Activated T-helper 17 cell treated with anti-CD3 and anti-CD28 coated beads, Interleukin-2, amount 50 U/mL, for 72 hours (primary cell): Measurements from ENCODE around the gene HIGD2B. TPM values are rescaled to one million over a fixed set of nuclear protein-coding genes. Genes with fewer than 3 reads are reported as not detected.
"Not testable (repeated sequence)": the region's sequence is repeated elsewhere in the genome, so short reads cannot be mapped to it uniquely, and the experiment has no call there.

Experiments used
- ATAC-seq: fragments of 150-1000 bp; cut with Tn5 transposase; replicated peaks from 2 replicates; pipeline ENCODE4 v1.10.0; 2021; ENCODE audit warnings: mild to moderate bottlenecking, moderate library complexity
- H3K27ac Mint-ChIP-seq: one replicate; pipeline ENCODE4 v1.8.0; 2022; ENCODE audit warnings: mixed read lengths
- H3K27me3 Mint-ChIP-seq: one replicate; pipeline ENCODE4 v1.8.0; 2022; ENCODE audit warnings: mixed read lengths
- H3K36me3 Mint-ChIP-seq: one replicate; pipeline ENCODE4 v1.8.0; 2022; ENCODE audit warnings: low read depth, mild to moderate bottlenecking, mixed read lengths
- H3K4me1 Mint-ChIP-seq: one replicate; pipeline ENCODE4 v1.8.0; 2022; ENCODE audit warnings: mixed read lengths
- H3K4me3 Mint-ChIP-seq: one replicate; pipeline ENCODE4 v1.8.0; 2022; ENCODE audit warnings: mild to moderate bottlenecking, mixed read lengths
- H3K9me3 Mint-ChIP-seq: one replicate; pipeline ENCODE4 v1.8.0; 2022; ENCODE audit warnings: mixed read lengths
- total RNA-seq, 2 donors: library from RNA; stranded (reverse); gene quantifications; one replicate each; pipeline ENCODE4 v1.2.3, GENCODE V29; 2022

HIGD2B gene
- under 1 TPM; 0.22 to 0.32 TPM for total RNA-seq

DNA sequence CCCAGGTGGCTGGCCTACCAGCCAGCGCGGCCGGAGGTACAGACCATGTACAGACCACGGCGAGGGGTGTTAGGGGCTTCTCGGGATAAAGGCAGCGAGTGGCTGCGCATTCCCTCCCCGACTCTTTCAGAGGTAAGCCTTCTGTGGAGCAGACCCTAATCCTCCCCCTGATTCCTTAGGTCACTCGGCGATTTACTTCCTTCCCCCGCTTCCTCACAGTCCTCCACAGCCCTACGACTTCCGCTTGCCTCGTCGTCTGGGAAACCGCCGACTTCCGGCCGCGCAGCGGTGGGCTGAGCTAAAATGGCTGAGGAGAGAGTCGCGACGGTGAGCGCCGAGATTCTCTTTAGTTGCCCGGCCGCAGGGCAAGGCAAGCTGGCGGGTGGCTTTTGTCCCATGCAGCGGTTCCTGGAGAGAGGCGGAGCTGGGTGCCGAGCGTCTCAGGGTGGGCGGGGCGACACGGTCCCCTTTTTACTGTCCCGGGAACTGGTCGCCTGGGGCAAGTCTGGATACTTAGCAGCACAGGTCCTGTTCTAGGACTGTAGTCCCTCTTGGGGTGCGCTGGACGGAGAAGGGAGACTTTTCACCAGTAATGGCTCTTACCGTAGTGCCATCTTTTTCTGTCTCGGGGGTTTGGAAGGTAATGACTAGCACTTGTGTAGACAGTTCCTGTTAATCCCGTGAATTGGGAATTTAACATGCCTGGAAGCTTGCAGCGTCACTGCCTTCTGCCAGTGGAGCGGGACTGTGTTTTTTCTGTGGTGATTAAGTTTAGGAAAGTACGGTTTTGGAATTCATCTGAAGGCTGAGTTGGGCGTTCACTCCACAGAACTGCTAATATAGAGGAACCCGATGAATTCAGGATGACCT is at the start of gene HIGD2B, which contains the start of gene BBS4:
Gene HIGD2B, minus strand, starts transcription at position 258 of the 870 bp plus-strand sequence. CDS start 9,808 bp downstream, outside the sequence.
Gene BBS4, plus strand, starts transcription at position 283 of the 870 bp plus-strand sequence. Its CDS starts 21 bp downstream, at position 304.
- Mint-ChIP-seq H3K27me3 (no peaks in the 10 kb centered on the region), H3K36me3 (no peaks in the 10 kb centered on the region), H3K27ac (peak within 1 kb of the TSS; percentile 99), H3K9me3 (no peaks in the 10 kb centered on the region), H3K4me3 (peak within 1 kb of the TSS; percentile 100), H3K4me1 (peaks cover 8% of the 10 kb centered on the region)
- peak; percentile 99 for ATAC-seq

DNA sequence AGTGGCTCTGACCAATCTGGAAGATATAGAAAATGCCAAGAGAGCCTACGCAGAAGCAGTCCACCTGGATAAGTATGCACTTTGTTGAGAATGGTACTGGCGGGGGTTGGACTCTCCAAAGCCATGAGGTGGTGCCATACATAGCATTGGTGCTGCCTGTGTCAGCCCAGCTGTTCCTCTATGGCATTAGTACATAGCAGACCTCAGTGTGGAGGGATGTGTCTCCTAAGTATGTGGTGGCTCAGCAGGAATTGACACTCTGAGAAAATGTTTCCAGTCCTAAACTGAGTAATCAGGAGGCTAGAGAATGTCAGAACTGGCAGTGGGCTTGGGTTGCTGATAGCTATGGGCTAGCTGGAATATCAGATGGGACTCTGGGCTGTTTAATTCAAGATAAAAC is 49.1 kb upstream of the HIGD2B start:
- no peaks in the 10 kb centered on the region for H3K9me3 Mint-ChIP-seq
- peaks cover 60% of the 10 kb centered on the region for H3K36me3 Mint-ChIP-seq
- H3K4me3 Mint-ChIP-seq: no peak overlapping the region
- peaks cover 21% of the 10 kb centered on the region for H3K4me1 Mint-ChIP-seq
- no peak for ATAC-seq
- no peak overlapping the region for H3K27ac Mint-ChIP-seq
- no peaks in the 10 kb centered on the region for H3K27me3 Mint-ChIP-seq

DNA sequence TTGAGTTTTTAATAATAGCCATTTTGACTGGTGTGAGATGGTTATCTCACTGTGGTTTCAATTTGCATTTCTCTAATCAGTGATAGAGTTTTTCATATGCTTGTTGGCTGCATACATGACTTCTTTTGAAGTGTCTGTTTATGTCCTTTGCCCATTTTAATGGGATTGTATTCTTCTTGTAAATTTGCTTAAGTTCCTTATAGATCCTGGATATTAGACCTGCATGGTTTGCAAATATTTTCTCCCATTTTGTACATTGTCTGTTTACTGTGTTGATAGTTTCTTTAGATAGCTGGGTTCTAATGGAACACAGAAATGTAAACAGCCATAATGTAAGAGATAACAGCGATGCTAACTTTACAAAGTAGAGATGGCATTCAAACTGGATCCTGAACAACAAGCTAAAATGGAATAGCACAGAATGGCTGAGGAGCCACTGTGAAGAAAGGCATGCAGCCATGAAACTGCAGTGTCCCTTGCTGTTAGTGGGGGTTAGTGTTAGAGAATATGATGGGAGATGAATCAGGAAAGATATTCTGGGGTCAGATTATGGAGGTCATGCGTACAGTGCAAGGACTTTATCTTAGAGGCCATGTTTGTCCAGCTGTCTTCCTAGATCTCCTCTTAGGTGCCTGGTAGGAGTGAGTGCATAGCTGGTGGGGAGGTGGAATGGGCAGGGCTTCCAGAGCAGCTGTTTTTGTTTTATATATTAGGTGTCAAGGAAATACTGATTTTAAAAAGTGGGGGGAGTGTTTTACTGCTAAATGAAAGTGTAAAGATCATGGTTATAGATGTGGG is 48.2 kb upstream of the HIGD2B start:
- peaks cover 11% of the 10 kb centered on the region for H3K4me1 Mint-ChIP-seq
- H3K27me3 Mint-ChIP-seq: no peaks in the 10 kb centered on the region
- H3K36me3 Mint-ChIP-seq: peaks cover 50% of the 10 kb centered on the region
- no peak for ATAC-seq
- H3K27ac Mint-ChIP-seq: no peak overlapping the region
- H3K9me3 Mint-ChIP-seq: no peaks in the 10 kb centered on the region
- no peak overlapping the region for H3K4me3 Mint-ChIP-seq

DNA sequence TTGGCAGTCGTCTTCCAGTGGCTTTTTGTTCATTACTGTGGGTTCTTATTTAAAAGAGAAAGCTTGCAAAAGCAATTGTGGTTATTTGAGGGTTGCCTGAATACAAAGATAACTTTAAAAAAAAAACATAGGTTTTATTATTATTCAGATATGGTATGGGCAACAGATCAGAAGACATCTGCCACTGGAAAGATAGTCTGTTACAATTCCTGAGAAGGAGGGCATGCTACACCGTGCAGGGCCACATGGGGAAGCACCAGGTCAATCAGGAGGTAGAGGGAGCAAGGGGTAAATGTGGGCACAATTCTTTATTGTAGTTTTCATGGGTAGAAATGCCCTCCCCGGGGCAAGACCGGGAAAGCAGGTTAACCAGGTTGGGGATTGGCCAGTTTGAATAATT is 46.5 kb upstream of the HIGD2B start:
- Mint-ChIP-seq H3K27ac (no peak overlapping the region), H3K36me3 (peaks cover 38% of the 10 kb centered on the region), H3K4me3 (no peak overlapping the region), H3K4me1 (peaks cover 4% of the 10 kb centered on the region), H3K9me3 (no peaks in the 10 kb centered on the region), H3K27me3 (no peaks in the 10 kb centered on the region)
- ATAC-seq: no peak

DNA sequence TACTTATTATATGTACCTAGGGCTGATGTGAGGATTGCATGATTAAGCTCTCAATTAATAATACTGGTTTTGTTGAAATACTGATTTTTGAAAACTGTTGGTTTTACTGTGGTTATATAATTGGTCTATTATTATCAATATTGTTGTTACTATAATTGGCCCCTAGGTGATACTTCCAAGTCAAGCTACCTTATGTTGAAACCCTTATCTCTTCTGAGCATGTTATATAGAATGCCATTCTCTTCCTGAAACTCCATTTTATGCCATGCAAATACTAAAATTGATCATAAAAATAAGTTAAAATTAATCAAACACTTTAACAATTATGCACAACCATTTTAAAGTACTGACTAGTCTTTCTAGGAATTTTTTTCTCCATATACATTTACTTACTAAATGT is 46.1 kb upstream of the HIGD2B start:
- H3K9me3 Mint-ChIP-seq: no peaks in the 10 kb centered on the region
- H3K4me1 Mint-ChIP-seq: peaks cover 4% of the 10 kb centered on the region
- peaks cover 37% of the 10 kb centered on the region for H3K36me3 Mint-ChIP-seq
- H3K27me3 Mint-ChIP-seq: no peaks in the 10 kb centered on the region
- no peak overlapping the region for H3K27ac Mint-ChIP-seq
- no peak for ATAC-seq
- no peak overlapping the region for H3K4me3 Mint-ChIP-seq

DNA sequence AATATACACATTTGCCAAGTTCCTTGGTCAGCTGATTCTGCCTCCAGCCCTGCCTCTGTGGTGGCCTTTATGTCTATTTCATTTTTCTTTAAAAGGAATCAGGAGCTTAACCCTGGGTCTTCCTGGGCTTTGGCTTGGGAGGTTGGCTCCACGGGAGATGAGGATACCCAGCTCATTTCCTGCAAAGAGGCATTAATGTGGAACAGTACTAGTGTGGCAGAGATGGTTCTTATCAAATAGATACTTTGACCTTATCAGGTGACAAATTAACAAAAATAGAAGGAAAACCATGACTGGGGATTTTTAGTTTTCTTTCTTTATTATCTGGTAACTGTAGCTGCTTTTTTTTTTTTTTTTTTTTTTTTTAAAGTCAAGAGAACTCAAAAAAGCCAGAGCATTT is 42.8 kb upstream of the HIGD2B start:
- no peak overlapping the region for H3K4me3 Mint-ChIP-seq
- no peak for ATAC-seq
- no peak overlapping the region for H3K27ac Mint-ChIP-seq
- H3K9me3 Mint-ChIP-seq: no peaks in the 10 kb centered on the region
- H3K4me1 Mint-ChIP-seq: no peaks in the 10 kb centered on the region
- H3K27me3 Mint-ChIP-seq: no peaks in the 10 kb centered on the region
- peaks cover 17% of the 10 kb centered on the region for H3K36me3 Mint-ChIP-seq

GRCh38 chr15:72728249-72728648 is 42.3 kb upstream of the HIGD2B start:
- H3K9me3 Mint-ChIP-seq, H3K27me3 Mint-ChIP-seq, H3K27ac Mint-ChIP-seq, ATAC-seq, H3K4me3 Mint-ChIP-seq, H3K4me1 Mint-ChIP-seq: not testable (repeated sequence)
- peaks cover 17% of the 10 kb centered on the region for H3K36me3 Mint-ChIP-seq

- Mint-ChIP-seq H3K4me3 (no peak overlapping the region), H3K27ac (peak overlapping the region; percentile 17)
- no peak for ATAC-seq
Observed at GRCh38 chr15:72727154-72727553, 41.2 kb upstream of the HIGD2B start.

GRCh38 chr15:72725851-72726250 is 39.9 kb upstream of the HIGD2B start:
- H3K4me3 Mint-ChIP-seq, H3K9me3 Mint-ChIP-seq, H3K36me3 Mint-ChIP-seq, H3K4me1 Mint-ChIP-seq, H3K27me3 Mint-ChIP-seq, ATAC-seq, H3K27ac Mint-ChIP-seq: not testable (repeated sequence)

More at GRCh38 chr15:72727154-72727553, 41.2 kb upstream of the HIGD2B start:
- Mint-ChIP-seq H3K9me3 (no peaks in the 10 kb centered on the region), H3K36me3 (peaks cover 15% of the 10 kb centered on the region), H3K4me1 (no peaks in the 10 kb centered on the region), H3K27me3 (no peaks in the 10 kb centered on the region)

GRCh38 chr15:72725446-72725845 is 39.5 kb upstream of the HIGD2B start:
- Mint-ChIP-seq H3K27ac (no peak overlapping the region), H3K27me3 (no peaks in the 10 kb centered on the region), H3K36me3 (peaks cover 5% of the 10 kb centered on the region), H3K4me1 (no peaks in the 10 kb centered on the region), H3K4me3 (no peak overlapping the region), H3K9me3 (no peaks in the 10 kb centered on the region)
- no peak for ATAC-seq

DNA sequence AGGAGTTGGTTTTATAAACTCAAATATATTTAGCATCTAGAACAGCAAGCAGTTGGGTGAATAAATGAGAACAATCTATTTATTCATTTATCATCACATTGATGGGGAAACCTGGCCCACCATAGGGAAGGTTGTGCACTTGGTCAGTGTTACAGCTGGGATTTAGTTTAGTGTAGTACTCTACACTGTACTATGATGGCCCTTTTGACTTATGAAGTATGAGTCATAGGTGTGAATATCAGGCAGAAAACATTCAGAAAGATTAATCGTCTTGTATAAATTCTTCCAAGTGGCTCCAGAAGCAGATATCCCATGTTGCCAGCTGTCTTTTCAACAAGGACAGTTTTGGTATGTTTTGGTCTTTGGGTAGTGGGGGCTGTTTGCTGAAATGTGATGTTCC is 38.0 kb upstream of the HIGD2B start:
- Mint-ChIP-seq H3K27ac (no peak overlapping the region), H3K27me3 (no peaks in the 10 kb centered on the region), H3K4me1 (no peaks in the 10 kb centered on the region), H3K9me3 (no peaks in the 10 kb centered on the region), H3K36me3 (peaks cover 5% of the 10 kb centered on the region), H3K4me3 (no peak overlapping the region)
- no peak for ATAC-seq

GRCh38 chr15:72722071-72722696 is 36.2 kb upstream of the HIGD2B start:
- no peak overlapping the region for H3K27ac Mint-ChIP-seq
- no peak overlapping the region for H3K4me3 Mint-ChIP-seq
- H3K4me1 Mint-ChIP-seq: no peaks in the 10 kb centered on the region
- ATAC-seq: no peak
- peaks cover 18% of the 10 kb centered on the region for H3K36me3 Mint-ChIP-seq
- H3K9me3 Mint-ChIP-seq: no peaks in the 10 kb centered on the region
- no peaks in the 10 kb centered on the region for H3K27me3 Mint-ChIP-seq

- H3K4me1 Mint-ChIP-seq, ATAC-seq, H3K27ac Mint-ChIP-seq, H3K27me3 Mint-ChIP-seq, H3K9me3 Mint-ChIP-seq, H3K4me3 Mint-ChIP-seq: not testable (repeated sequence)
- peaks cover 34% of the 10 kb centered on the region for H3K36me3 Mint-ChIP-seq
Observed at GRCh38 chr15:72708551-72709303, 22.7 kb upstream of the HIGD2B start.

DNA sequence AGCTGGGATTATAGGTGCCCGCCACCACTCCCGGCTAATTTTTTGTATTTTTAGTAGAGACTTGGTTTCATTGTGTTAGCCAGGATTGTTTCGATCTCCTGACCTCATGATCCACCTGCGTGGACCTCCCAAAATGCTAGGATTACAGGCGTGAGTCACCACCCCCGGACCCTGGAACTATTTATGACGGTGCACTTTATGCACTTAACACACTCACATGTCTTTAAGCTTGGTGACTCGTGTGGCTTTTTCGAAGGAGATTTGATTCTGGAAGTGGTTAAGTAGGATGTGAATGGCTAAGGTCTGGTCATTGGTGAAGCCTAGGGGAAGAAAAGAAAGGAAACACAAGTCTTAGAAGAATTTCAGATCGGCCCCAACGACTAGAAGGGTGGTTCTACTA is 20.3 kb upstream of the HIGD2B start:
- H3K4me3 Mint-ChIP-seq: no peak overlapping the region
- no peak for ATAC-seq
- peaks cover 5% of the 10 kb centered on the region for H3K4me1 Mint-ChIP-seq
- peaks cover 20% of the 10 kb centered on the region for H3K36me3 Mint-ChIP-seq
- no peaks in the 10 kb centered on the region for H3K9me3 Mint-ChIP-seq
- H3K27me3 Mint-ChIP-seq: no peaks in the 10 kb centered on the region
- no peak overlapping the region for H3K27ac Mint-ChIP-seq
